ENCODE data around the gene OSBPL3. TPM values are rescaled to one million over a fixed set of nuclear protein-coding genes. Genes with fewer than 3 reads are reported as not detected.

The OSBPL3 gene
- polyA plus RNA-seq, 1 donor from 2014 or later = 0.26 TPM

GRCh38 chr7:24821754-24822054, 158.3 kb downstream of the OSBPL3 start:
- Histone ChIP-seq H3F3A (ENCODE audit: insufficient read depth, low read length, poor library complexity, severe bottlenecking) (no peaks in the 10 kb centered on the region), H4K20me1 (ENCODE audit: insufficient read depth) (no peaks in the 10 kb centered on the region), H3K27ac (ENCODE audit: low read length) (no peak overlapping the region), H3K9me3 (ENCODE audit: low read length) (no peaks in the 10 kb centered on the region), H3K9ac (ENCODE audit: low read length) (no peak overlapping the region), H3K36me3 (ENCODE audit: insufficient read depth, low read length) (no peaks in the 10 kb centered on the region), H3K27me3 (ENCODE audit: insufficient read depth, low read depth, low read length) (no peaks in the 10 kb centered on the region), H3K9me2 (ENCODE audit: insufficient read depth, low read length) (no peaks in the 10 kb centered on the region), H3K79me2 (replicated peaks; ENCODE audit: insufficient read depth, low read length) (no peaks in the 10 kb centered on the region), H3K4me2 (ENCODE audit: low read length) (no peak overlapping the region), H2AFZ (ENCODE audit: low read depth, low read length) (no peak overlapping the region), H3K4me3 (ENCODE audit: low read length) (no peak overlapping the region)
- TF ChIP-seq EZH2 (IDR thresholded peaks at IDR 0.05; ENCODE audit: borderline replicate concordance, insufficient read depth, low read length, poor library complexity, severe bottlenecking) = no peak
- no peak for TF ChIP-seq POLR2AphosphoS5 (IDR thresholded peaks at IDR 0.05)
- no peak for TF ChIP-seq RAD21 (conservative IDR thresholded peaks at IDR 0.05)
- no peak for TF ChIP-seq SMC3 (conservative IDR thresholded peaks at IDR 0.05; ENCODE audit: poor library complexity)
- no peak for TF ChIP-seq EP300 (conservative IDR thresholded peaks at IDR 0.05; ENCODE audit: poor library complexity, severe bottlenecking)
- no peak for TF ChIP-seq CTCF (IDR thresholded peaks at IDR 0.05; ENCODE audit: poor library complexity, severe bottlenecking)
- no peak for TF ChIP-seq MXI1 (conservative IDR thresholded peaks at IDR 0.05; ENCODE audit: poor library complexity, severe bottlenecking)

GRCh38 chr7:24821045-24821753, 158.8 kb downstream of the OSBPL3 start:
- H3K4me3 ChIP-seq (ENCODE audit: low read length) = no peak overlapping the region
- no peaks in the 10 kb centered on the region for H3F3A ChIP-seq (ENCODE audit: insufficient read depth, low read length, poor library complexity, severe bottlenecking)
- H4K20me1 ChIP-seq (ENCODE audit: insufficient read depth) = no peaks in the 10 kb centered on the region
- H3K9me3 ChIP-seq (ENCODE audit: low read length) = no peaks in the 10 kb centered on the region
- H3K9me2 ChIP-seq (ENCODE audit: insufficient read depth, low read length) = no peaks in the 10 kb centered on the region
- no peak overlapping the region for H3K27ac ChIP-seq (ENCODE audit: low read length)
- H3K36me3 ChIP-seq (ENCODE audit: insufficient read depth, low read length) = no peaks in the 10 kb centered on the region
- H3K27me3 ChIP-seq (ENCODE audit: insufficient read depth, low read depth, low read length) = no peaks in the 10 kb centered on the region
- H3K4me2 ChIP-seq (ENCODE audit: low read length) = no peak overlapping the region
- H2AFZ ChIP-seq (ENCODE audit: low read depth, low read length) = no peak overlapping the region
- no peaks in the 10 kb centered on the region for H3K79me2 ChIP-seq (replicated peaks; ENCODE audit: insufficient read depth, low read length)
- H3K9ac ChIP-seq (ENCODE audit: low read length) = no peak overlapping the region
- TF ChIP-seq RAD21 (conservative IDR thresholded peaks at IDR 0.05) = no peak
- TF ChIP-seq TAF1 (IDR thresholded peaks at IDR 0.05; ENCODE audit: low read depth) = no peak
- TF ChIP-seq CTCF (IDR thresholded peaks at IDR 0.05; ENCODE audit: poor library complexity, severe bottlenecking) = no peak
- no peak for TF ChIP-seq EP300 (conservative IDR thresholded peaks at IDR 0.05; ENCODE audit: poor library complexity, severe bottlenecking)
- TF ChIP-seq SMC3 (conservative IDR thresholded peaks at IDR 0.05; ENCODE audit: poor library complexity) = no peak
- no peak for TF ChIP-seq EZH2 (IDR thresholded peaks at IDR 0.05; ENCODE audit: borderline replicate concordance, insufficient read depth, low read length, poor library complexity, severe bottlenecking)
- no peak for TF ChIP-seq REST (IDR thresholded peaks at IDR 0.05; ENCODE audit: borderline replicate concordance)
- TF ChIP-seq POLR2AphosphoS5 (IDR thresholded peaks at IDR 0.05) = no peak
- no peak for TF ChIP-seq MXI1 (conservative IDR thresholded peaks at IDR 0.05; ENCODE audit: poor library complexity, severe bottlenecking)

Measured in neural cell (in vitro differentiated cells).